Liver (tissue), 9 donors: ENCODE data around the gene HTR1B. TPM values are rescaled to one million over a fixed set of nuclear protein-coding genes. Genes with fewer than 3 reads are reported as not detected.

Experiments
- DNase-seq: peaks from one replicate; pipeline ENCODE4 v3.0.0-alpha.2; 2017; ENCODE audit warnings: low spot score
- H3K27ac ChIP-seq, 2 donors: one replicate each; pipeline ENCODE4 v1.7.0; 2013; ENCODE audit warnings: inconsistent platforms in 2 of 2, low read length in 2 of 2, control low read depth in 1 of 2, low read depth in 1 of 2, mild to moderate bottlenecking in 1 of 2
- H3K27me3 ChIP-seq, 4 donors: one replicate each; pipeline versions ENCODE4 v1.6.1 to v1.7.0; 2013; ENCODE audit warnings: low read length in 3 of 4, inconsistent platforms in 1 of 4, mild to moderate bottlenecking in 1 of 4, moderate library complexity in 1 of 4; ENCODE audit not compliant: control insufficient read depth in 4 of 4, insufficient read depth in 4 of 4
- H3K36me3 ChIP-seq, 4 donors: one replicate each; pipeline versions ENCODE4 v1.6.1 to v1.7.0; 2013; ENCODE audit warnings: low read length in 3 of 4, mild to moderate bottlenecking in 3 of 4, low read depth in 1 of 4, moderate library complexity in 1 of 4; ENCODE audit not compliant: control insufficient read depth in 4 of 4, insufficient read depth in 3 of 4
- H3K4me1 ChIP-seq, 4 donors: one replicate each; pipeline versions ENCODE4 v1.6.1 to v1.7.0; 2013; ENCODE audit warnings: low read length in 3 of 4, mild to moderate bottlenecking in 3 of 4, moderate library complexity in 1 of 4; ENCODE audit not compliant: control insufficient read depth in 4 of 4, insufficient read depth in 4 of 4
- H3K4me3 ChIP-seq, 3 donors: one replicate each; pipeline versions ENCODE4 v1.6.1 to v1.7.0; 2013; ENCODE audit warnings: low read length in 3 of 3, control low read depth in 1 of 3, low read depth in 1 of 3, mild to moderate bottlenecking in 1 of 3
- H3K9ac ChIP-seq, 2 donors: one replicate each; pipeline ENCODE4 v1.7.0; 2013; ENCODE audit warnings: low read length in 2 of 2, mild to moderate bottlenecking in 2 of 2, moderate library complexity in 2 of 2, control low read depth in 1 of 2, low read depth in 1 of 2
- H3K9me3 ChIP-seq, 4 donors: one replicate each; pipeline versions ENCODE4 v1.6.1 to v1.7.0; 2013; ENCODE audit warnings: low read length in 3 of 4; ENCODE audit not compliant: control insufficient read depth in 4 of 4
- EGR1 ChIP-seq, 2 donors: IDR thresholded peaks; 2 replicates each; pipeline ENCODE4 v1.6.1; 2016 to 2018; ENCODE audit warnings: antibody characterized with exemption in 2 of 2, low read depth in 2 of 2
- FOXA1 ChIP-seq: IDR thresholded peaks from 2 replicates; pipeline ENCODE4 v1.6.1; 2016; ENCODE audit warnings: antibody characterized with exemption
- FOXA2 ChIP-seq: IDR thresholded peaks from 2 replicates; pipeline ENCODE4 v1.6.1; 2016; ENCODE audit warnings: antibody characterized with exemption
- GABPA ChIP-seq, 2 donors: IDR thresholded peaks in 1 of 2; conservative IDR thresholded peaks in 1 of 2; 2 replicates each; pipeline ENCODE4 v1.6.1; 2016; ENCODE audit warnings: antibody characterized with exemption in 2 of 2, mild to moderate bottlenecking in 1 of 2, moderate library complexity in 1 of 2
- HNF4A ChIP-seq, 2 donors: conservative IDR thresholded peaks; 2 replicates each; pipeline ENCODE4 v1.6.1; 2016; ENCODE audit warnings: antibody characterized with exemption in 2 of 2, mild to moderate bottlenecking in 2 of 2
- HNF4G ChIP-seq: IDR thresholded peaks from 2 replicates; pipeline ENCODE4 v1.6.1; 2016; ENCODE audit warnings: antibody characterized with exemption
- JUND ChIP-seq, 2 donors: IDR thresholded peaks; 2 replicates each; pipeline ENCODE4 v1.6.1; 2016; ENCODE audit warnings: antibody characterized with exemption in 2 of 2
- RAD21 ChIP-seq, 2 donors: IDR thresholded peaks; 2 replicates each; pipeline ENCODE4 v1.6.1; 2016; ENCODE audit warnings: antibody characterized with exemption in 2 of 2, mild to moderate bottlenecking in 2 of 2
- RXRA ChIP-seq, 2 donors: IDR thresholded peaks; 2 replicates each; pipeline ENCODE4 v1.6.1; 2017 to 2018; ENCODE audit warnings: antibody characterized with exemption in 2 of 2, mild to moderate bottlenecking in 1 of 2
- SP1 ChIP-seq: IDR thresholded peaks from 2 replicates; pipeline ENCODE4 v1.6.1; 2018; ENCODE audit warnings: antibody characterized with exemption, mild to moderate bottlenecking
- TAF1 ChIP-seq: conservative IDR thresholded peaks from 2 replicates; pipeline ENCODE4 v1.6.1; 2016; ENCODE audit warnings: antibody characterized with exemption, mild to moderate bottlenecking
- YY1 ChIP-seq: IDR thresholded peaks from 2 replicates; pipeline ENCODE4 v1.6.1; 2016; ENCODE audit warnings: antibody characterized with exemption, mild to moderate bottlenecking
- WGBS: extraction: QIAGEN DNeasy Blood & Tissue Kit; methylation state at CpG from one replicate; pipeline ENCODE4 v1.1.7; 2013; 5-methylcytosine and 5-hydroxymethylcytosine counted together
- polyA plus RNA-seq, 2 donors: library from polyadenylated mRNA; stranded (reverse) in 1 of 2; unstranded in 1 of 2; fragments of 200-250 nt in 1 of 2; fragments of >200 nt in 1 of 2; fragmentation: Nextera tagmentation in 1 of 2; extraction: Ambion mirVana in 1 of 2; gene quantifications; one replicate each; pipeline versions ENCODE4 v1.2.1 to v1.2.3, GENCODE V29; 2013 to 2015
- total RNA-seq, 2 donors: library from RNA; depleted of rRNA; stranded (reverse); fragments of >200 nt; gene quantifications; one replicate each; pipeline ENCODE4 v1.2.3, GENCODE V29; 2014
- TF ChIP-seq, protein P1 (sequence below): IDR thresholded peaks from 2 replicates; pipeline ENCODE4 v1.6.1; 2016; ENCODE audit warnings: antibody characterized with exemption, mild to moderate bottlenecking
- TF ChIP-seq, protein P2 (sequence below): IDR thresholded peaks from 2 replicates; pipeline ENCODE4 v1.6.1; 2016; ENCODE audit warnings: antibody characterized with exemption
- TF ChIP-seq, protein P3 (sequence below): fragments of 150-350 bp; IDR thresholded peaks from 2 replicates; pipeline ENCODE4 v1.5.1; 2017; ENCODE audit warnings: improper control_type of control experiment, low read depth, low read length; ENCODE audit not compliant: missing input control
- TF ChIP-seq, protein P4 (sequence below): IDR thresholded peaks from 2 replicates; pipeline ENCODE4 v1.6.1; 2016; ENCODE audit warnings: antibody characterized with exemption
- TF ChIP-seq, protein P5 (sequence below): IDR thresholded peaks from 2 replicates; pipeline ENCODE4 v1.6.1; 2016; ENCODE audit warnings: antibody characterized with exemption
- donor health status: healthy.
- donor health status: healthy.
- donor health status: healthy.
- donor health status: healthy.
- donor health status: healthy.

Gene HTR1B
- total and polyA plus RNA-seq, 4 donors: 0.08 TPM; not detected in 3

DNA sequence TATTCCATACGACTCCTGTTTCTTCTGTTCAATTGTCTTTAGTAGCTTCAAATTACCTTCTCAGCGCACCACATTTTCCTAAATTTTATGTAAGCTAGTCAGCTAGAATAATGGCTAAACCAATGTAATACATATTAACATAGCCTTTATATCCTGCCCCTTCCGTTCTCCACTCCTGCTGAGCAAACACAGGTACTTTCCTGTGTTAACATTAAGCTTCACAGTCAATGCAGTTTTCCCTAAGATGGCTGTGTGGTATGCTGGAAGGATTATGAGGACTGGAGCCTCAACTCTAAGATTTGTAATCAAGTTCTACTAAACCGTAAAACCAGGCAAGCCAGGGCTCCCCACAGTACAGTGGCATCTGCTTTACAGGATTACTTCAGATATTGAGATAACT is 29.4 kb downstream of the HTR1B start:
- 70% methylated on average over 4 of the region's 4 CpGs for WGBS
- no peak for DNase-seq
- Histone ChIP-seq H3K9me3 (no peaks in the 10 kb centered on the region), H3K4me3 (no peak overlapping the region), H3K36me3 (no peaks in the 10 kb centered on the region), H3K27ac (no peak overlapping the region), H3K27me3 (no peaks in the 10 kb centered on the region), H3K9ac (no peak overlapping the region), H3K4me1 (no peaks in the 10 kb centered on the region)
- TF ChIP-seq, protein P1, sequence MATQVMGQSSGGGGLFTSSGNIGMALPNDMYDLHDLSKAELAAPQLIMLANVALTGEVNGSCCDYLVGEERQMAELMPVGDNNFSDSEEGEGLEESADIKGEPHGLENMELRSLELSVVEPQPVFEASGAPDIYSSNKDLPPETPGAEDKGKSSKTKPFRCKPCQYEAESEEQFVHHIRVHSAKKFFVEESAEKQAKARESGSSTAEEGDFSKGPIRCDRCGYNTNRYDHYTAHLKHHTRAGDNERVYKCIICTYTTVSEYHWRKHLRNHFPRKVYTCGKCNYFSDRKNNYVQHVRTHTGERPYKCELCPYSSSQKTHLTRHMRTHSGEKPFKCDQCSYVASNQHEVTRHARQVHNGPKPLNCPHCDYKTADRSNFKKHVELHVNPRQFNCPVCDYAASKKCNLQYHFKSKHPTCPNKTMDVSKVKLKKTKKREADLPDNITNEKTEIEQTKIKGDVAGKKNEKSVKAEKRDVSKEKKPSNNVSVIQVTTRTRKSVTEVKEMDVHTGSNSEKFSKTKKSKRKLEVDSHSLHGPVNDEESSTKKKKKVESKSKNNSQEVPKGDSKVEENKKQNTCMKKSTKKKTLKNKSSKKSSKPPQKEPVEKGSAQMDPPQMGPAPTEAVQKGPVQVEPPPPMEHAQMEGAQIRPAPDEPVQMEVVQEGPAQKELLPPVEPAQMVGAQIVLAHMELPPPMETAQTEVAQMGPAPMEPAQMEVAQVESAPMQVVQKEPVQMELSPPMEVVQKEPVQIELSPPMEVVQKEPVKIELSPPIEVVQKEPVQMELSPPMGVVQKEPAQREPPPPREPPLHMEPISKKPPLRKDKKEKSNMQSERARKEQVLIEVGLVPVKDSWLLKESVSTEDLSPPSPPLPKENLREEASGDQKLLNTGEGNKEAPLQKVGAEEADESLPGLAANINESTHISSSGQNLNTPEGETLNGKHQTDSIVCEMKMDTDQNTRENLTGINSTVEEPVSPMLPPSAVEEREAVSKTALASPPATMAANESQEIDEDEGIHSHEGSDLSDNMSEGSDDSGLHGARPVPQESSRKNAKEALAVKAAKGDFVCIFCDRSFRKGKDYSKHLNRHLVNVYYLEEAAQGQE: no peak

DNA sequence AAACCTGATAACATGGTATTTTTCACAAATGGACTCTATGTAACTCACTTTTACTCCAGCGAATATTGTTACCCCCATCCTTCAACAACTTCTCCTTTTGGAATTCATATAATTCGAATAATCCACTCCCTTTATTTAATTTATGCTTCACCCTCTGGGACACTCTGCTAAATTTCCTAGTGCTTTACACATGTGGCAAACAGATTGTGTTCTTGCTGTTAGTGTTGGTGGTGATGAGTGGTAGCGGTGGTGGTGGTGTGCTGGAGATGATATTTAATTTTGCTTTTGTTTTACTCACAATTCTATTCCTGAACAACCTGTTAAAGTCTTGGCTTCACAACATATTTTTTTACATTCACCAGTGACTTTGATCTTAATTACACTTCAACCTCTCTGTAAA is 32.8 kb downstream of the HTR1B start:
- H3K27ac ChIP-seq: no peak overlapping the region
- H3K9ac ChIP-seq: no peak overlapping the region
- H3K27me3 ChIP-seq: no peaks in the 10 kb centered on the region
- H3K9me3 ChIP-seq: no peaks in the 10 kb centered on the region
- DNase-seq: no peak
- 79% methylated on average over 3 of the region's 3 CpGs for WGBS
- TF ChIP-seq FOXA1 (no peak), RXRA (IDR thresholded peaks at IDR 0.05) (no peak), GABPA (IDR thresholded peaks at IDR 0.05 in 1 of 2, conservative IDR thresholded peaks at IDR 0.05 in 1 of 2) (no peak), SP1 (no peak), TAF1 (no peak), HNF4G (no peak), FOXA2 (no peak), YY1 (no peak), RAD21 (IDR thresholded peaks at IDR 0.05) (no peak), JUND (IDR thresholded peaks at IDR 0.05) (no peak), EGR1 (IDR thresholded peaks at IDR 0.05; ENCODE audit: low read depth in 2 of 2) (no peak), HNF4A (conservative IDR thresholded peaks at IDR 0.05) (no peak)
- TF ChIP-seq, protein P2, sequence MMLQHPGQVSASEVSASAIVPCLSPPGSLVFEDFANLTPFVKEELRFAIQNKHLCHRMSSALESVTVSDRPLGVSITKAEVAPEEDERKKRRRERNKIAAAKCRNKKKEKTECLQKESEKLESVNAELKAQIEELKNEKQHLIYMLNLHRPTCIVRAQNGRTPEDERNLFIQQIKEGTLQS: no peak
- TF ChIP-seq, protein P3, sequence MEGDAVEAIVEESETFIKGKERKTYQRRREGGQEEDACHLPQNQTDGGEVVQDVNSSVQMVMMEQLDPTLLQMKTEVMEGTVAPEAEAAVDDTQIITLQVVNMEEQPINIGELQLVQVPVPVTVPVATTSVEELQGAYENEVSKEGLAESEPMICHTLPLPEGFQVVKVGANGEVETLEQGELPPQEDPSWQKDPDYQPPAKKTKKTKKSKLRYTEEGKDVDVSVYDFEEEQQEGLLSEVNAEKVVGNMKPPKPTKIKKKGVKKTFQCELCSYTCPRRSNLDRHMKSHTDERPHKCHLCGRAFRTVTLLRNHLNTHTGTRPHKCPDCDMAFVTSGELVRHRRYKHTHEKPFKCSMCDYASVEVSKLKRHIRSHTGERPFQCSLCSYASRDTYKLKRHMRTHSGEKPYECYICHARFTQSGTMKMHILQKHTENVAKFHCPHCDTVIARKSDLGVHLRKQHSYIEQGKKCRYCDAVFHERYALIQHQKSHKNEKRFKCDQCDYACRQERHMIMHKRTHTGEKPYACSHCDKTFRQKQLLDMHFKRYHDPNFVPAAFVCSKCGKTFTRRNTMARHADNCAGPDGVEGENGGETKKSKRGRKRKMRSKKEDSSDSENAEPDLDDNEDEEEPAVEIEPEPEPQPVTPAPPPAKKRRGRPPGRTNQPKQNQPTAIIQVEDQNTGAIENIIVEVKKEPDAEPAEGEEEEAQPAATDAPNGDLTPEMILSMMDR: no peak
- TF ChIP-seq, protein P4, sequence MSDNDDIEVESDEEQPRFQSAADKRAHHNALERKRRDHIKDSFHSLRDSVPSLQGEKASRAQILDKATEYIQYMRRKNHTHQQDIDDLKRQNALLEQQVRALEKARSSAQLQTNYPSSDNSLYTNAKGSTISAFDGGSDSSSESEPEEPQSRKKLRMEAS: no peak
- TF ChIP-seq, protein P5, sequence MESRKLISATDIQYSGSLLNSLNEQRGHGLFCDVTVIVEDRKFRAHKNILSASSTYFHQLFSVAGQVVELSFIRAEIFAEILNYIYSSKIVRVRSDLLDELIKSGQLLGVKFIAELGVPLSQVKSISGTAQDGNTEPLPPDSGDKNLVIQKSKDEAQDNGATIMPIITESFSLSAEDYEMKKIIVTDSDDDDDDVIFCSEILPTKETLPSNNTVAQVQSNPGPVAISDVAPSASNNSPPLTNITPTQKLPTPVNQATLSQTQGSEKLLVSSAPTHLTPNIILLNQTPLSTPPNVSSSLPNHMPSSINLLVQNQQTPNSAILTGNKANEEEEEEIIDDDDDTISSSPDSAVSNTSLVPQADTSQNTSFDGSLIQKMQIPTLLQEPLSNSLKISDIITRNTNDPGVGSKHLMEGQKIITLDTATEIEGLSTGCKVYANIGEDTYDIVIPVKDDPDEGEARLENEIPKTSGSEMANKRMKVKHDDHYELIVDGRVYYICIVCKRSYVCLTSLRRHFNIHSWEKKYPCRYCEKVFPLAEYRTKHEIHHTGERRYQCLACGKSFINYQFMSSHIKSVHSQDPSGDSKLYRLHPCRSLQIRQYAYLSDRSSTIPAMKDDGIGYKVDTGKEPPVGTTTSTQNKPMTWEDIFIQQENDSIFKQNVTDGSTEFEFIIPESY: no peak
- no peaks in the 10 kb centered on the region for H3K36me3 ChIP-seq
- H3K4me1 ChIP-seq: no peaks in the 10 kb centered on the region
- H3K4me3 ChIP-seq: no peak overlapping the region
